NCI-H446 treated with DMSO at 0.1 percent for 48 hours (cell line): Measurements from ENCODE around the gene SFXN1.
"Not testable (repeated sequence)": the region's sequence is repeated elsewhere in the genome, so short reads cannot be mapped to it uniquely, and the experiment has no call there.

Source experiments
- DNase-seq: peaks from one replicate; lab custom pipeline; 2025; lab: John Stamatoyannopoulos, UW

SFXN1 gene

GRCh38 chr5:175494264-175495183, 16.2 kb downstream of the SFXN1 start:
- DNase-seq, result no peak

GRCh38 chr5:175501759-175502158, 23.4 kb downstream of the SFXN1 start:
- no peak for DNase-seq

GRCh38 chr5:175507671-175508070, 29.3 kb downstream of the SFXN1 start:
- DNase-seq, result not testable (repeated sequence)

- no peak for DNase-seq
Observed at GRCh38 chr5:175508896-175509295, 30.5 kb downstream of the SFXN1 start.

GRCh38 chr5:175513297-175513696, 34.9 kb downstream of the SFXN1 start:
- no peak for DNase-seq

- no peak for DNase-seq
Observed at GRCh38 chr5:175513726-175514125, 35.4 kb downstream of the SFXN1 start.

- no peak for DNase-seq
Observed at GRCh38 chr5:175516933-175517823, 38.8 kb downstream of the SFXN1 start.

- no peak for DNase-seq
Observed at GRCh38 chr5:175517824-175518450, 39.6 kb downstream of the SFXN1 start.

GRCh38 chr5:175519006-175519405, 40.6 kb downstream of the SFXN1 start:
- DNase-seq, result no peak

GRCh38 chr5:175520321-175520720, 42.0 kb downstream of the SFXN1 start:
- DNase-seq, result no peak

- no peak for DNase-seq
Observed at GRCh38 chr5:175520873-175521272, 42.5 kb downstream of the SFXN1 start.

GRCh38 chr5:175521313-175521833, 43.0 kb downstream of the SFXN1 start:
- DNase-seq, result no peak

GRCh38 chr5:175523292-175523691, 44.9 kb downstream of the SFXN1 start:
- DNase-seq, result no peak

GRCh38 chr5:175524211-175524610, 45.9 kb downstream of the SFXN1 start:
- DNase-seq, result no peak

- no peak for DNase-seq
Observed at GRCh38 chr5:175526691-175527090, 48.3 kb downstream of the SFXN1 start.

- DNase-seq, result no peak
Observed at GRCh38 chr5:175531361-175531760, 53.0 kb downstream of the SFXN1 start.

GRCh38 chr5:175534070-175534932, 55.9 kb downstream of the SFXN1 start:
- DNase-seq, result peak; percentile 4

- not testable (repeated sequence) for DNase-seq
Observed at GRCh38 chr5:175535331-175535730, 57.0 kb downstream of the SFXN1 start.

GRCh38 chr5:175535796-175536195, 57.4 kb downstream of the SFXN1 start:
- no peak for DNase-seq

- DNase-seq, result no peak
Observed at GRCh38 chr5:175538576-175538975, 60.2 kb downstream of the SFXN1 start.

GRCh38 chr5:175539936-175540335, 61.6 kb downstream of the SFXN1 start:
- no peak for DNase-seq
